ENCODE measurements around the gene BRD9.

- TF ChIP-seq CTCF (optimal IDR thresholded peaks at IDR 0.05 in 1 of 3, IDR thresholded peaks at IDR 0.05 in 1 of 3, conservative IDR thresholded peaks at IDR 0.05 in 1 of 3; ENCODE audit: extremely low read depth in 1 of 3, insufficient read depth in 2 of 3, low read length in 3 of 3): no peak
- TF ChIP-seq EZH2 (IDR thresholded peaks at IDR 0.05; ENCODE audit: low read length): no peak
These were observed 22.0 kb upstream of the BRD9 start for GRCh38 chr5:914612-915011.
